Neural progenitor cell (in vitro differentiated cells): ENCODE measurements around the gene CD4. TPM values are rescaled to one million over a fixed set of nuclear protein-coding genes. Genes with fewer than 3 reads are reported as not detected.
"Not testable (repeated sequence)": the region's sequence is repeated elsewhere in the genome, so short reads cannot be mapped to it uniquely, and the experiment has no call there.

Experiments
- DNase-seq: peaks from one replicate; pipeline ENCODE4 v3.0.0-alpha.2; 2016; ENCODE audit warnings: low spot score
- H2AFZ ChIP-seq: fragments of 200-600 bp; sonication (generic); replicated peaks from 2 replicates; pipeline ENCODE4 v1.6.1; 2016; ENCODE audit warnings: antibody characterized with exemption
- H3F3A ChIP-seq: fragments of 200-600 bp; sonication (generic); 2 replicates; pipeline ENCODE4 v1.6.1; 2016; ENCODE audit warnings: antibody characterized with exemption, low read depth
- H3K27ac ChIP-seq: fragments of 200-600 bp; sonication (generic); 2 replicates; pipeline ENCODE4 v1.5.1; 2016; ENCODE audit warnings: mild to moderate bottlenecking
- H3K27me3 ChIP-seq: fragments of 200-600 bp; sonication (generic); 2 replicates; pipeline ENCODE4 v1.6.1; 2016; ENCODE audit warnings: mild to moderate bottlenecking, moderate library complexity
- H3K36me3 ChIP-seq: fragments of 200-600 bp; sonication (generic); 2 replicates; pipeline ENCODE4 v1.5.1; 2016
- H3K4me1 ChIP-seq: fragments of 200-600 bp; sonication (generic); 2 replicates; pipeline ENCODE4 v1.6.1; 2016; ENCODE audit warnings: mixed run types
- H3K4me2 ChIP-seq: fragments of 200-600 bp; sonication (generic); 2 replicates; pipeline ENCODE4 v1.6.1; 2016
- H3K4me3 ChIP-seq: fragments of 200-600 bp; sonication (generic); 2 replicates; pipeline ENCODE4 v1.5.1; 2016
- H3K79me2 ChIP-seq: fragments of 200-600 bp; sonication (generic); 2 replicates; pipeline ENCODE4 v1.6.1; 2016; ENCODE audit warnings: low read depth
- H3K9ac ChIP-seq: fragments of 200-600 bp; sonication (generic); 2 replicates; pipeline ENCODE4 v1.6.1; 2016
- H3K9me3 ChIP-seq: fragments of 200-600 bp; sonication (generic); 2 replicates; pipeline ENCODE4 v1.5.1; 2016; ENCODE audit warnings: low read depth
- H4K20me1 ChIP-seq: fragments of 200-600 bp; sonication (generic); 2 replicates; pipeline ENCODE4 v1.6.1; 2016; ENCODE audit warnings: low read depth
- H3K27ac Mint-ChIP-seq: 3 replicates; pipeline ENCODE4 v1.8.0; 2021; ENCODE audit warnings: mixed read lengths
- H3K27me3 Mint-ChIP-seq: 2 replicates; pipeline ENCODE4 v1.8.0; 2022; ENCODE audit warnings: low read depth, mild to moderate bottlenecking, inconsistent platforms, moderate library complexity, mixed read lengths; ENCODE audit not compliant: insufficient read depth
- H3K36me3 Mint-ChIP-seq: 3 replicates; pipeline ENCODE4 v1.8.0; 2021; ENCODE audit warnings: mixed read lengths
- H3K4me1 Mint-ChIP-seq: 3 replicates; pipeline ENCODE4 v1.8.0; 2021; ENCODE audit warnings: mixed read lengths
- H3K4me3 Mint-ChIP-seq: 3 replicates; pipeline ENCODE4 v1.8.0; 2021; ENCODE audit warnings: mild to moderate bottlenecking, moderate library complexity, mixed read lengths
- H3K9me3 Mint-ChIP-seq: 3 replicates; pipeline ENCODE4 v1.8.0; 2020; ENCODE audit warnings: mixed read lengths
- CTCF ChIP-seq: fragments of 200-600 bp; sonication (generic); IDR thresholded peaks from 2 replicates; pipeline ENCODE4 v1.5.1; 2017; ENCODE audit warnings: antibody characterized with exemption, mild to moderate bottlenecking
- EZH2 ChIP-seq: fragments of 200-600 bp; sonication (generic); IDR thresholded peaks from 2 replicates; pipeline ENCODE4 v1.6.1; 2017; ENCODE audit warnings: antibody characterized with exemption, mild to moderate bottlenecking, moderate library complexity
- EZH2phosphoT487 ChIP-seq: fragments of 200-600 bp; sonication (generic); IDR thresholded peaks from 2 replicates; pipeline ENCODE4 v1.6.1; 2017; ENCODE audit warnings: antibody characterized with exemption
- total RNA-seq: library from RNA; depleted of rRNA; stranded (reverse); fragments of >200 nt; gene quantifications from 2 replicates; pipeline ENCODE4 v1.2.3, GENCODE V29; 2015; ENCODE audit warnings: low replicate concordance

CD4 gene
- total RNA-seq: 2.0 and 2.5 TPM in 2 replicates

GRCh38 chr12:6788972-6789924 lies at the start of gene CD4:
TSS of gene CD4 (plus strand) at chr12:6789528. CDS start at chr12:6800139, 10,611 bp downstream.
- H3K27ac Mint-ChIP-seq: no peak within 1 kb of the TSS
- Histone ChIP-seq H3F3A (peaks cover 20% of the 10 kb centered on the region), H3K36me3 (no peaks in the 10 kb centered on the region), H3K4me3 (no peak within 1 kb of the TSS), H3K27ac (no peak within 1 kb of the TSS), H3K79me2 (no peaks in the 10 kb centered on the region), H3K27me3 (no peaks in the 10 kb centered on the region), H2AFZ (peak within 1 kb of the TSS; percentile 70), H3K4me1 (peaks cover 35% of the 10 kb centered on the region), H3K9me3 (no peaks in the 10 kb centered on the region), H4K20me1 (no peaks in the 10 kb centered on the region), H3K9ac (no peak within 1 kb of the TSS), H3K4me2 (peak within 1 kb of the TSS; percentile 40)
- H3K4me3 Mint-ChIP-seq: no peak within 1 kb of the TSS
- H3K4me1 Mint-ChIP-seq: peaks cover 49% of the 10 kb centered on the region
- no peaks in the 10 kb centered on the region for H3K36me3 Mint-ChIP-seq
- H3K9me3 Mint-ChIP-seq: no peaks in the 10 kb centered on the region
- no peak for DNase-seq
- peaks cover 4% of the 10 kb centered on the region for H3K27me3 Mint-ChIP-seq
- TF ChIP-seq CTCF: no peak
- TF ChIP-seq EZH2: no peak
- no peak for TF ChIP-seq EZH2phosphoT487

- H3K4me3 ChIP-seq, H3K4me2 ChIP-seq, H4K20me1 ChIP-seq, H3K9me3 ChIP-seq, H3K9me3 Mint-ChIP-seq, H3F3A ChIP-seq, H3K27ac ChIP-seq, H3K36me3 ChIP-seq, H3K27me3 ChIP-seq, H3K27me3 Mint-ChIP-seq, H3K9ac ChIP-seq, H2AFZ ChIP-seq, H3K79me2 ChIP-seq, H3K4me1 ChIP-seq, DNase-seq: not testable (repeated sequence)
- Mint-ChIP-seq H3K4me3 (peak overlapping the region; percentile 41), H3K4me1 (peaks cover 18% of the 10 kb centered on the region), H3K36me3 (peaks cover 11% of the 10 kb centered on the region), H3K27ac (peak overlapping the region; percentile 70)
Measured at GRCh38 chr12:6742080-6742479, 47.2 kb upstream of the CD4 start.

- peaks cover 7% of the 10 kb centered on the region for H3F3A ChIP-seq
- no peak overlapping the region for H3K9ac ChIP-seq
- no peaks in the 10 kb centered on the region for H3K79me2 ChIP-seq
- H3K9me3 Mint-ChIP-seq: no peaks in the 10 kb centered on the region
- no peak overlapping the region for H2AFZ ChIP-seq
- TF ChIP-seq EZH2phosphoT487: no peak
- no peak for TF ChIP-seq EZH2
- TF ChIP-seq CTCF: no peak
- peaks cover 19% of the 10 kb centered on the region for H3K36me3 Mint-ChIP-seq
- no peak overlapping the region for H3K27ac ChIP-seq
- H3K36me3 ChIP-seq: no peaks in the 10 kb centered on the region
- no peaks in the 10 kb centered on the region for H3K27me3 ChIP-seq
- H4K20me1 ChIP-seq: no peaks in the 10 kb centered on the region
- peaks cover 4% of the 10 kb centered on the region for H3K27me3 Mint-ChIP-seq
- H3K4me1 ChIP-seq: peaks cover 5% of the 10 kb centered on the region
- H3K4me3 ChIP-seq: no peak overlapping the region
- no peak overlapping the region for H3K27ac Mint-ChIP-seq
- H3K9me3 ChIP-seq: no peaks in the 10 kb centered on the region
- H3K4me3 Mint-ChIP-seq: no peak overlapping the region
- no peak for DNase-seq
- H3K4me2 ChIP-seq: no peak overlapping the region
- H3K4me1 Mint-ChIP-seq: peaks cover 18% of the 10 kb centered on the region
Measured at GRCh38 chr12:6742834-6743233, 46.5 kb upstream of the CD4 start.

GRCh38 chr12:6743300-6743699 lies 46.0 kb upstream of the CD4 start:
- not testable (repeated sequence) for H4K20me1 ChIP-seq, H3K4me2 ChIP-seq, H3K79me2 ChIP-seq, H3K9ac ChIP-seq, H3K9me3 Mint-ChIP-seq, DNase-seq, H3K4me3 ChIP-seq, H3K36me3 ChIP-seq, H2AFZ ChIP-seq, H3K27me3 ChIP-seq, H3K9me3 ChIP-seq, H3K27ac ChIP-seq, H3F3A ChIP-seq, H3K27me3 Mint-ChIP-seq, H3K4me1 ChIP-seq, H3K4me3 Mint-ChIP-seq
- Mint-ChIP-seq H3K4me1 (peaks cover 18% of the 10 kb centered on the region), H3K36me3 (peaks cover 24% of the 10 kb centered on the region), H3K27ac (peak overlapping the region; percentile 2)
